Neural progenitor cell (in vitro differentiated cells): ENCODE data around the gene BCL2L14. TPM values are rescaled to one million over a fixed set of nuclear protein-coding genes. Genes with fewer than 3 reads are reported as not detected.

Experiments used
- DNase-seq: peaks from one replicate; pipeline ENCODE4 v3.0.0-alpha.2; 2016; ENCODE audit warnings: low spot score
- H2AFZ ChIP-seq: fragments of 200-600 bp; sonication (generic); replicated peaks from 2 replicates; pipeline ENCODE4 v1.6.1; 2016; ENCODE audit warnings: antibody characterized with exemption
- H3F3A ChIP-seq: fragments of 200-600 bp; sonication (generic); 2 replicates; pipeline ENCODE4 v1.6.1; 2016; ENCODE audit warnings: antibody characterized with exemption, low read depth
- H3K27ac ChIP-seq: fragments of 200-600 bp; sonication (generic); 2 replicates; pipeline ENCODE4 v1.5.1; 2016; ENCODE audit warnings: mild to moderate bottlenecking
- H3K27me3 ChIP-seq: fragments of 200-600 bp; sonication (generic); 2 replicates; pipeline ENCODE4 v1.6.1; 2016; ENCODE audit warnings: mild to moderate bottlenecking, moderate library complexity
- H3K36me3 ChIP-seq: fragments of 200-600 bp; sonication (generic); 2 replicates; pipeline ENCODE4 v1.5.1; 2016
- H3K4me1 ChIP-seq: fragments of 200-600 bp; sonication (generic); 2 replicates; pipeline ENCODE4 v1.6.1; 2016; ENCODE audit warnings: mixed run types
- H3K4me2 ChIP-seq: fragments of 200-600 bp; sonication (generic); 2 replicates; pipeline ENCODE4 v1.6.1; 2016
- H3K4me3 ChIP-seq: fragments of 200-600 bp; sonication (generic); 2 replicates; pipeline ENCODE4 v1.5.1; 2016
- H3K79me2 ChIP-seq: fragments of 200-600 bp; sonication (generic); 2 replicates; pipeline ENCODE4 v1.6.1; 2016; ENCODE audit warnings: low read depth
- H3K9ac ChIP-seq: fragments of 200-600 bp; sonication (generic); 2 replicates; pipeline ENCODE4 v1.6.1; 2016
- H3K9me3 ChIP-seq: fragments of 200-600 bp; sonication (generic); 2 replicates; pipeline ENCODE4 v1.5.1; 2016; ENCODE audit warnings: low read depth
- H4K20me1 ChIP-seq: fragments of 200-600 bp; sonication (generic); 2 replicates; pipeline ENCODE4 v1.6.1; 2016; ENCODE audit warnings: low read depth
- H3K27ac Mint-ChIP-seq: 3 replicates; pipeline ENCODE4 v1.8.0; 2021; ENCODE audit warnings: mixed read lengths
- H3K27me3 Mint-ChIP-seq: 2 replicates; pipeline ENCODE4 v1.8.0; 2022; ENCODE audit warnings: low read depth, mild to moderate bottlenecking, inconsistent platforms, moderate library complexity, mixed read lengths; ENCODE audit not compliant: insufficient read depth
- H3K36me3 Mint-ChIP-seq: 3 replicates; pipeline ENCODE4 v1.8.0; 2021; ENCODE audit warnings: mixed read lengths
- H3K4me1 Mint-ChIP-seq: 3 replicates; pipeline ENCODE4 v1.8.0; 2021; ENCODE audit warnings: mixed read lengths
- H3K4me3 Mint-ChIP-seq: 3 replicates; pipeline ENCODE4 v1.8.0; 2021; ENCODE audit warnings: mild to moderate bottlenecking, moderate library complexity, mixed read lengths
- H3K9me3 Mint-ChIP-seq: 3 replicates; pipeline ENCODE4 v1.8.0; 2020; ENCODE audit warnings: mixed read lengths
- CTCF ChIP-seq: fragments of 200-600 bp; sonication (generic); IDR thresholded peaks from 2 replicates; pipeline ENCODE4 v1.5.1; 2017; ENCODE audit warnings: antibody characterized with exemption, mild to moderate bottlenecking
- EZH2 ChIP-seq: fragments of 200-600 bp; sonication (generic); IDR thresholded peaks from 2 replicates; pipeline ENCODE4 v1.6.1; 2017; ENCODE audit warnings: antibody characterized with exemption, mild to moderate bottlenecking, moderate library complexity
- EZH2phosphoT487 ChIP-seq: fragments of 200-600 bp; sonication (generic); IDR thresholded peaks from 2 replicates; pipeline ENCODE4 v1.6.1; 2017; ENCODE audit warnings: antibody characterized with exemption
- total RNA-seq: library from RNA; depleted of rRNA; stranded (reverse); fragments of >200 nt; gene quantifications from 2 replicates; pipeline ENCODE4 v1.2.3, GENCODE V29; 2015; ENCODE audit warnings: low replicate concordance

Gene BCL2L14
- total RNA-seq, 1 donor from 2014 or later: not detected

- H3K36me3 Mint-ChIP-seq: no peaks in the 10 kb centered on the region
- no peaks in the 10 kb centered on the region for H3K9me3 ChIP-seq
- peaks cover 5% of the 10 kb centered on the region for H4K20me1 ChIP-seq
- H3K9ac ChIP-seq: no peak overlapping the region
- no peak overlapping the region for H3K27ac ChIP-seq
- peaks cover 14% of the 10 kb centered on the region for H3K4me1 ChIP-seq
- H3K27ac Mint-ChIP-seq: peak overlapping the region; percentile 46
- H3K4me2 ChIP-seq: peak overlapping the region; percentile 65
- no peak overlapping the region for H3K4me3 Mint-ChIP-seq
- H3K9me3 Mint-ChIP-seq: no peaks in the 10 kb centered on the region
- no peaks in the 10 kb centered on the region for H3K36me3 ChIP-seq
- H3K4me1 Mint-ChIP-seq: peaks cover 19% of the 10 kb centered on the region
- TF ChIP-seq CTCF: no peak
- TF ChIP-seq EZH2: no peak
- no peak for TF ChIP-seq EZH2phosphoT487
- H3K79me2 ChIP-seq: no peaks in the 10 kb centered on the region
- no peak overlapping the region for H2AFZ ChIP-seq
- H3K4me3 ChIP-seq: no peak overlapping the region
- H3K27me3 Mint-ChIP-seq: peaks cover 5% of the 10 kb centered on the region
- no peaks in the 10 kb centered on the region for H3K27me3 ChIP-seq
- DNase-seq: no peak
- H3F3A ChIP-seq: peaks cover 19% of the 10 kb centered on the region
These were observed 15.6 kb downstream of the BCL2L14 start for GRCh38 chr12:12086362-12086761.

GRCh38 chr12:12086973-12087692, 16.4 kb downstream of the BCL2L14 start:
- no peak for TF ChIP-seq EZH2phosphoT487
- TF ChIP-seq CTCF: no peak
- no peak for TF ChIP-seq EZH2
- Histone ChIP-seq H3K4me3 (no peak overlapping the region), H3K9ac (no peak overlapping the region), H3K27me3 (no peaks in the 10 kb centered on the region), H3K4me1 (peaks cover 14% of the 10 kb centered on the region), H2AFZ (no peak overlapping the region), H3K36me3 (no peaks in the 10 kb centered on the region), H3F3A (peaks cover 13% of the 10 kb centered on the region), H4K20me1 (peaks cover 5% of the 10 kb centered on the region), H3K9me3 (no peaks in the 10 kb centered on the region), H3K27ac (no peak overlapping the region), H3K79me2 (no peaks in the 10 kb centered on the region), H3K4me2 (peak overlapping the region; percentile 65)
- H3K27me3 Mint-ChIP-seq: peaks cover 7% of the 10 kb centered on the region
- no peak overlapping the region for H3K4me3 Mint-ChIP-seq
- peak overlapping the region; percentile 44 for H3K27ac Mint-ChIP-seq
- no peaks in the 10 kb centered on the region for H3K9me3 Mint-ChIP-seq
- H3K4me1 Mint-ChIP-seq: peaks cover 19% of the 10 kb centered on the region
- peak; percentile 33 for DNase-seq
- H3K36me3 Mint-ChIP-seq: no peaks in the 10 kb centered on the region

GRCh38 chr12:12087693-12088034, 16.9 kb downstream of the BCL2L14 start:
- no peak for DNase-seq
- Mint-ChIP-seq H3K36me3 (no peaks in the 10 kb centered on the region), H3K4me1 (peaks cover 19% of the 10 kb centered on the region), H3K4me3 (no peak overlapping the region), H3K27ac (peak overlapping the region; percentile 44), H3K27me3 (peaks cover 7% of the 10 kb centered on the region), H3K9me3 (no peaks in the 10 kb centered on the region)
- peaks cover 5% of the 10 kb centered on the region for H4K20me1 ChIP-seq
- no peaks in the 10 kb centered on the region for H3K36me3 ChIP-seq
- no peak overlapping the region for H3K4me3 ChIP-seq
- TF ChIP-seq EZH2phosphoT487 (no peak), EZH2 (no peak), CTCF (no peak)
- no peak overlapping the region for H3K27ac ChIP-seq
- no peaks in the 10 kb centered on the region for H3K27me3 ChIP-seq
- no peaks in the 10 kb centered on the region for H3K79me2 ChIP-seq
- no peak overlapping the region for H3K4me2 ChIP-seq
- H3K9me3 ChIP-seq: no peaks in the 10 kb centered on the region
- peaks cover 14% of the 10 kb centered on the region for H3K4me1 ChIP-seq
- H3K9ac ChIP-seq: no peak overlapping the region
- H2AFZ ChIP-seq: no peak overlapping the region
- H3F3A ChIP-seq: peaks cover 8% of the 10 kb centered on the region
